NCI-H524 (cell line): ENCODE data around the gene DNAAF8.
"Not testable (repeated sequence)": the region's sequence is repeated elsewhere in the genome, so short reads cannot be mapped to it uniquely, and the experiment has no call there.

ENCODE experiments used
- DNase-seq, 2 experiments: peaks; one replicate each; lab custom pipeline; 2025; lab: John Stamatoyannopoulos, UW

Gene DNAAF8

DNA sequence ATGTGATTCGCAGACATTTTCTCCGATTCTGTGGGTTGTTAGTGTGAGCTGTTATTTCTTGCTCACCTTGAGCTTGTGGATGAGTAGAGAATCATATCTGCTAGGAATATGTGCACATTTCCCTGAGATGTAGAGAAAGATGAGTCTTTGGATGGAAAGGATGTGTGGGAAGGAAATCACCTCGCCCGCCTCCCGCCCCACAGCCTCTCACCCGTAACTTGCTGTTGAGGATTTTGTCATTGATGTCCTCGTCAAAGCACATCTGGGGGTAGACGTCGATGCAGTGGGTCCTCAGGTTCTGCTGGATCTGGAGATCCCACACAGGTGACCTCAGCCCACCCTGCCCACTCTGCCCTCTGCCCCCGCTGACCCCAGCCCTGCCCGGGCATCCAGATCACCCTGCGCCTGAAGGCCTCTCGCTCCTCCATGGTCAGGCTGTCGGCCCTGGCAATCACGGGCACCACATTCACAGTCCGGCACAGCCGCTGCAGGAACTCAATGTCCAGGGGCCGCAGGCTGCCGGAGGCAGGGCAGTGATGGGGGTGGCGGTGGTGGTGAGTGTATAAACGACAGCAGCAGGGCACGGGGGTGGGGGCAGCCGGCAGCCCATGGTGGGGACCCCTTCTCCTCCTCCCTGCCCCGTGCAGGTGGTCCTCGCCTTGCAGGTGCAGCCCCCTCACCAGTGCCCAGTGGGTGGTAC, 49.1 kb downstream of the DNAAF8 start:
- DNase-seq, result no peak

DNA sequence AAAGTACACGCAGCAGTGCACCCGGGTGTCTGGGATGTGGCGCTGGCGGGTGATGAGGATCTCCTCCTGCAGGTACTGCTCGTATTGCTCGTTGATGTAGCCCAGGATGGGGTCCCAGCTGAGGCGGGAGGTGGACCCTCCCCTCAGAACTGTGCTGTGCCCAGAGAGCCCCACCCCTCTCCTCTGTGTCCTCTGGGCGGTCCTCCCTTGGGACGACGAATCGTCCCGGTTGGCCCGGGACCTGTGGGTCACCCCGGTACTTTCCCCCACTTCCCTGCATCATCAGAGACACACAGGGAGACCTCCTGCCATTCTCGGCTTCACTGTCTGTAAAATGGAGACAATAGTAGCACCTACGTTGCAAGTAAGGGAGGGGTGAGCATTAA, 49.6 kb downstream of the DNAAF8 start:
- no peak for DNase-seq

DNA sequence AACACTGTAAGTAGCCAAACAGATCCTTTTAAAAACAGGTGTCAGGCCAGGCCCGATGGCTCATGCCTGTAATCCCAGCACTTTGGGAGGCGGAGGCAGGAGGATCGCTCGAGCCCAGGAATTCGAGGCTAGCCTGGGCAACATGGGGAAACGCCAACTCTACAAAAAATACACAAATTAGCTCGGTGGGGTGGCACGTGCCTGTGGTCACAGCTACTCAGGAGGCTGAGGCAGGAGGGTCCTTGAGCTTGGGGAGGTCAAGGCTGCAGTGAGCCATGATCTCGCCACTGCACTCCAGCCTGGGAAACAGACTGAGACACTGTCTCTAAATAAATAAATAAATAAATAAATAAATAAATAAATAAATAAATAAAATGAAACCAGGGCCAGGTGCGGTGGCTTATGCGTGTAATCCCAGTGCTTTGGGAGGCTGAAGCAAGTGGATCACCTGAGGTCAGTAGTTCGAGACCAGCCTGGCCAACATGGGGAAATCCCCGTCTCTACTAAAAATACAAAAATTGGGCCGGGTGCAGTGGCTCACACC, 50.2 kb downstream of the DNAAF8 start:
- DNase-seq, result not testable (repeated sequence)

DNA sequence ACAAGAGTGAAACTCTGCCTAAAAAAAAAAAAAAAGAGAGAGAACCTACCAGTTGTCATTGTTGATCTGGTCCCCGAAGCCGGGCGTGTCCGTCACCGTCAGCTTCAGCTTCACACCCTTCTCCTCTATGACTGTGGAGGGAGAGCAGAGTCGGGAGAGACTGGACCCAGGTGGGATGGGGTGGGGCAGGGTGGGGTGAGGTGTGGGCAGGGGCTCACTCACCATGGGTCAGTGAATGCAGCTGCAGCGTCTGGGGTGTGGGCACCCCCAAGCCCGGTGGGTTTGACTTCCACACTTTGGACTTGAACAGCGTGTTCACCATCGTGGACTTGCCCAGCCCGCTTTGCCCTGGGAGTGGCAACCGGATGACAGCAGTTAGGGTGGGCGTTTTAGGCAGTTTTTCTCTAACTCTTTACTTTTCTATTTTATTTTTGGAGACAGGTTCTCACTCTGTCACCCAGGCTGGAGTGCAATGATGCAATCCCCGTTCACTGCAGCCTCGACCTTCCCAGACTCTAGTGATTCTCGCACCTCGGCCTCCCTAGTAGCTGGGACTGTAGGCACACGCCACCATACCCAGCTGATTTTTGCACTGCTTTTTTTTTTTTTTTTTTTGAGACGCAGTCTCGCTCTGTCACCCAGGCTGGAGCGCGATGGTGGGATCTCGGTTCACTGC, 51.6 kb downstream of the DNAAF8 start:
- DNase-seq, result no peak

DNA sequence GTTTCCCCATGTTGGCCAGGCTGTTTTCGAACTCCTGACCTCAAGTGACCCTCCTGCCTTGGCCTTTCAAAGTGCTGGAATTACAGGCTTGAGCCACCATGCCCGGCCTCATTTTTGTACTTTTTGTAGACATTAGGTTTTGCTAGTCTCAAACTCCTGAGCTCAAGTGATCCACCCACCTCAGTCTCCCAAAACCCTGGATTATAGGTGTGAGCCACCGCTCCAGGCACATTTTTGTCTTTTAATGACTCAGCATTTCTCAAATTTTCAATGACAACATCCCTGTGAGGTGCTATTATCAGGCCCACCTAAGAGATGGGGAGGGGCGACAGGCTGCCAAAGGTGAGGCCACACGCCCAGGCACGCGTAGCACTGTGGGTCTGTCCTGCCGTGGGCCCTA, 52.7 kb downstream of the DNAAF8 start:
- no peak for DNase-seq

DNA sequence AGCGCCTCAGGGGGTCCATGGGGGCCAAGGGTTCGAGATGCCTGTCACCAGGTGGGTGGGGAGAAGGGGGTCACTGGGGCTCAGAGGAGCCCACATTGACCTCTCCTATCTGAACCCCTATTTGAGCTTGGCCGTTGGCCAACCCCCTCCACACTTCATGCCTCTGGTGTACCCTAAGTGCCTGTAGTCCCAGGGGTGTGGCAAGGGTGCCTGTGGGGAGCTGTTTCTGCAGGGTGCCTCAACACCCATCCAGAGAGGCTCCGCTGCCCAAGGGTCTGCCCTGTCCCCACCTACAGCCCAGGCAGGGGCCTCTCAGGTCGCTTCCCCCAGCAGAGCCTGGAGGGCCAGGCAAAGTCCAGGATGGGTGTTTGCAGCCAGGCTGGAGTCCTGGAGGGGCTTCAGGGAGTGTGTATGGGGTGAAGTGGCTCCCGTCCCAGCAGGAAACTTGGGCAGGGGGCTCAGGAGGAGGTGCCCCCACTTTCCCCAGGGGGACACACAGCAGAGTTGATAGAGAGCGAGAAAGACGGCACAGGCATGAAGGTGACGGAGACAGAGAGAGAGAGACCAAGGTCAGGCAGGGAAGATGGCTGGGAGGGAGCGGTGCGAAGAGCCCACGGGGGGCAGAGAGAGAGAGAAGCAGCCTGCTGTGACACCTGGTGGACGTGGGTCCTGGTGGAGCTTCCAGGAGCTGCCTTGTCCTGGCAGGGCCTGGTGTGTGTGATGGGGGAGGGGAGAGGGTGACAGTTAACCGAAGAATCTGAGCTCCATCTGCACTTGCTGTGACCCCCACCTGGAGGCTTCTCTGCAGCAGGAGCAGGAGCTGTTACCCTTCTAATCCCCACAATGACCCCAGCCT, 53.5 kb downstream of the DNAAF8 start, which contains the start of gene SEPTIN12:
Gene SEPTIN12, minus strand, starts transcription at position 719 of the 856 bp plus-strand sequence. Its CDS starts 700 bp downstream, at position 19.
- peak; percentile 98 to 99 for DNase-seq

DNA sequence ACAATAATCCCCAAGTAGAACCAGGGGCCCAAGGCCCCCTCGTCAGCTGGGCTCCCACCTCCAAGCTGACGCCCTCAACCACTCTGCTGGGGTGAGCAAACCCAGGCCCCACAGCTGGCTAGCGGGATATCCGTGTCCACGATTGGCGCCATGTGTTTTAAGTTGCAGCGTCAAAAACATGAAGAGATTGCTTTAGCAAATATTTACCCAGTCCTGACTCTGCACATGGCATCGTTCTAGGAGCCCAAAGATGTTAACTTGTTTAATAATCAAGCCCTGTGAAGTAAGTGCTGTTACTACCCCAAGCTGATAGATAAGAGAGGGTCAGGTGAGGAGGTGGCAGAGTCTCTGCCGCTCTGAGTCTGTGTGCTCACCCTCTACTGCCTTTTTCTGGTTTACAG, 54.2 kb downstream of the DNAAF8 start:
- no peak for DNase-seq

DNA sequence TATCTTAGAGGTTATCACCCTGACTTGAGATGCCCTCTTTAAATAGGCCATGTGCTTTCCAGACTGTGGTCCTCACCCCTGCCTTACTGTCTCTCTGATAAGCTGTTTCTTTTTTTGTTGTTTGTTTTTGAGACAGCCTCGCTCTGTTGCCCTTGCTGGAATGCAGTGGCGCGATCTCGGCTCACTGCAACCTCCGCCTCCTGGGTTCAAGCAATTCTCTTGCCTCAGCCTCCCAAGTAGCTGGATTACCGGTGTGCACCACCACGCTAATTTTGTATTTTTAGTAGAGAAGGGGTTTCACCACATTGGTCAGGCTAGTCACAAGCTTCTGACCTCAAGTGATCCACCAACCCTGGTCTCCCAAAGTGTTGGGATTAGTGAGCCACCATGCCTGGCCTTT, 54.6 kb downstream of the DNAAF8 start:
- DNase-seq, result no peak

DNA sequence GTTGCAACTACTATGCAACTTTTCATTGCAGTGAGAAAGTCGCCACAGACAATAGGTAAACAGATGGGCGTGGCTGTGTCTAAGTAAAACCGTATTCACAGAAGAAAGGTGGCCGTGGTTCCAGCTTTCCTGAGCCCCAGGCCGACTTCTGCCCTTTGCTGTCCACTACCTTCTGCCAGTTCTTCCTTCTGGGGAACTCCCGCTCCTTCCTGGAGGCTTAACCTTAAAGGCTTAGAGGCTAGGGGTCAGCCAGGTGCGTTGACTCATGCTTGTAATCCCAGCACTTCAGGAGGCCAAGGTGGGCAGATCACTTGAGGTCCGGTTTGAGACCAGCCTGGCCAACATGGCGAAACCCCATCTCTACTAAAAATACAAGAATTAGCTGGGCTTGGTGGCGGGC, 55.9 kb downstream of the DNAAF8 start:
- DNase-seq, result no peak

DNA sequence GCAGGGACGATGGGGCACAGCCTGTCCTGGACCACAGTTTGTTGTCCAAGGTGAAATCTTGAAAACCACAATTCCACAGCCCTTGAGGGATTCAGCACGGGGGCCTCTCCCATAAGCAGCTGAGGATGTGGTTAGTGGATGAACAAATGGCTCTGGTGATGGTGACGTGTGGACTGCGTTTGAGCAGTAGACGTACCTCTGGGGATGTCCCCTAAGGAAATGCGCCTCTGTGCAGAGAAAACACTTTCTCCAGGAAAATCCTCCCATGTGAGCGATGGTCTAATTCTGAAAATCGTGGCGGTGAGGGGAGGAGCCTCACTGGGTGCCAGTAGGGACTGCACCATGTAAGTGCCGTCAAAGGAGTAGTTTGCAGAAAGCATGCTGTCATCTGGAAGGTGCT, 56.5 kb downstream of the DNAAF8 start:
- DNase-seq, result no peak

DNA sequence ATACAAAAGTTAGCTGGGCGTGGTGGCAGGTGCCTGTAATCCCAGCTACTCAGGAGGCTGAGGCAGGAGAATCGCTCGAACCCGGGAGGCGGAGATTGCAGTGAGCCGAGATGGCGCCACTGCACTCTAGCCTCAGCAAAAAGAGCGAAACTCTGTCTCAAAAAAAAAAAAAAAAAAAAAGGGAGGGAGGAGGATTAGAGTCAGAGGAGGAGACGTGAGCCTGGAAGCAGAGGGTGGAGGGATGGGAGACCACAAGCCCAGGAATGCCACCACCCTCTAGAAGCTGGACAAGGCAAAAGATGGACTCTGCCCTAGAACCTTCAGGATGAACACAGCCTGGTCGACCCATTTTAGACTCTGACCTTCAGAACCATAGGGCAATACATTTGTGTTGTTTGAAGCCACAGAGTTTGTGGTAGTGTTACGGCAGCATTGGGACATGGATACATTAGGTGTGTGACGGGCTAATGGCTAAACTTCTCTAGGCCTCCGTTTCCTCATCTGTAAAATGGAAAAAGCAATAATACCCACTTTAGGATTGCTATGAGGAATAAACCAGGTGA, 58.7 kb downstream of the DNAAF8 start:
- no peak for DNase-seq

DNA sequence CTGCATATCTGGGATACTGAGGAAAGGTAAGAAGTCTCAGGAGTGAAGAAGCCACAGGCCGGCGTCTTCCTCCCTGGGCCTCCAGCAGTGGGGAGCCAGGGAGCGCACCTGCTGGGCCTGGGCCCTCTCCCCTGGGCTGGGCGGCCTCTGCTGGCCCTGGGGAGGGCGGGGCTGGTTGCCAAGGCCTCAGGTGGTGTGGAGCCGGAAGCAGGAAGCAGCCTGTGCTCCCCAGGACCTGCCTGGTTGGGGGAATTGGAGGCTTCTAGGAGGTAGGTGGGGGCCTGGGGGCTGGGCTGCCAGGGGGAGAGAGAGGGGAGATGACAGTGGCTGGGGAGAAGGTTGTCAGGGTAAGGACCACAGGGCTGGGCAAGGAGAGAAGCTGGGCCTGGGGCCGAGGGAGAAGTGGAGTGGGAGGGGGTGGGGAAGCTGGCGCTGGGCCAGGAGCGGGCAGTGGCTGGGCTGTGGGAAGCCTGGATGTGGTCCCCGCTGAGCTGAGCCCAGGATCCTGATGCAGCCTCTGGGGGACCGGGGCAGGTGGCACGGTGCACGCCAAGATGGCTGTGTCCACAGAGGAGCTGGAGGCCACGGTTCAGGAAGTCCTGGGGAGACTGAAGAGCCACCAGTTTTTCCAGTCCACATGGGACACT, 61.0 kb downstream of the DNAAF8 start, which contains the start of gene SMIM22:
Gene SMIM22, plus strand, starts transcription at position 189 of the 647 bp plus-strand sequence. Its CDS starts 366 bp downstream, at position 555.
- no peak for DNase-seq

DNA sequence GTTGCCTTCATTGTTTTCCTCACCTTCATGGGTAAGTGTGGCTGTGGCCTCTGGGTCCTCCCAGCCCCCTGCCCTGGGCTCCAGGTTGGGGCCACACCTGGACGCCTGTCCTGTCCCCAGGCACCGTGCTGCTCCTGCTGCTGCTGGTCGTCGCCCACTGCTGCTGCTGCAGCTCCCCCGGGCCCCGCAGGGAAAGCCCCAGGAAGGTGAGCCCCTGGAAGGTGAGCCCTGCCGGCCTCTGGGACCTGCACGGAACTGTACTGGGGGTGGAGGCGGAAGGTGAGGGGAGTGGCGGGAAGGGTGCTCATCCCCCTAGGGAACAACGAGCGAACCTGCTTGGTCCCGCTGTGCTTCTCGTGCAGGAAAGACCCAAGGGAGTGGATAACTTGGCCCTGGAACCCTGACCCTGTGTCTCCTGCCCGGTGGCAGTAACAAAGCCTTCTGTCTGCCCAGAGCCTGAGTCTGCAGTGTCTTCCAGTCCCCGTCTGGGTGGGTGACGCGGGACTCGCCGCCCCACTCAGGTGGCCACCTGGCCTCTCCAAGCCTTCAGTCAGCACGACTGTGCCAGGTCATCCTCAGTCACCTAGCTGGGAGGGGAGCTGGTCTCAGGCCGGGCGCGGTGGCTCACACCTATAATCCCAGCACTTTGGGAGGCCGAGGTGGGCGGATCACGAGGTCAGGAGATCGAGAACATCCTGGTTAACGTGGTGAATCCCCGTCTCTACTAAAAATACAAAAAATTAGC, 61.7 kb downstream of the DNAAF8 start:
- DNase-seq, result no peak

DNA sequence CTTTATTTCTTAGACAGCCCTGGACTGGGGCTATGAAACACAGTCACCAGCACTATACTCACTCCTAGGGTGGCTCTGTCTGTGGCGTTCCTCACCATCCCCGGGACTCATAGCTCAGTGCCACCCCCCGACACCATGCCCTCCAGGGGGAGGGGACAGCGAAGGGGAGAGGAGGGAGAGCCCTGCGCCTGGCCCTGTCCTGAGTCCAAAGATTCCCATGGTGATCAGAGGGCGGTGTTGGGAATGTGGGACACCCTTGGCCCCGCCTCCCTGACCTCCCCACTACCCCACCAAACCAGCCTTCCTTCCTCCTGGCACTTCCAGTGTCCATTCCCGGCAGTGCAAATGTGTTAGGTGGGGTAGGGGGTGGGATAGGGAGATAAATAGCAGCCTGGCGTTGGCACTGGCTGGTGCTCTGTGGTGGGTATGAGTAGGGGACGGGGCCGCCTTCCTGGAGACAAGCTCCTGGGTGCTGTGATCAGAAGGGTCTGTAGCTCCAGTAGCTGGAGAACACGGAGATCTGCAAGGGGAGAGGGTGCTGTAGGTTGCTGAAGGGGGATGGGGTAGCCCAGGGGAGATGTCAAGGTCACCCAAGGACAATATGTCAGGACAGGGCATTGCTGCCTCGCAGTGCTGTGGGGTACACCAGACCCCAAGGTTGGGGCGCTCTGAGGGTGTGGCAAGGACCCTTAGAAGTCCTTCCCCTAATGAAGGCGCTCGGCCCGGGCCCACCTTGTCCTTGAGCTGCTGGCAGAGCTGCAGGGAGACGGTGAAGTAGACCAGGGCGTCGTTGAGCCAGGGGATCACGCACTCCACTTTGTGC, 62.9 kb downstream of the DNAAF8 start:
- no peak for DNase-seq

DNA sequence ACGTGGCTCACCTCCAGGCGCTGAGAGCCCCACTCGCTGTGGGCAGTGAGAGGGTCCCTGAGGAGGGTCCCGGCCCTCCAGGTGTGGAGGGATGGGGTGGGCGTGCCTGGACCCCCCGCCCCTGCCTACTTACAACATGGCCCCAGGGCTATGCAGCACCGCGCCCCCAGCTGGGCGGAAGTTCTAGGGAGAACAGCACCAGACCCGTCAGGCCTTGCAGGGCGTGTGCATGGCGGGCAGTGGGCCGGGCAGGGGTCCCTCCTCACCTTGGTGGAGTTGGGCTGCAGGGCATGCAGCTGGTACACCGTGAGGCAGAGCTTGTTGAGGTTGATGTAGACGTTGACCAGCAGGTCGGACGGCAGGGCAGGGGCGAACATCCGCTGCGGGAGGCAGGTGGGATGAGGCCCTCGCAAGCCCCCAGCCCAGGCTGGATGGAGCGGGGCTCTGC, 63.5 kb downstream of the DNAAF8 start:
- no peak for DNase-seq

DNA sequence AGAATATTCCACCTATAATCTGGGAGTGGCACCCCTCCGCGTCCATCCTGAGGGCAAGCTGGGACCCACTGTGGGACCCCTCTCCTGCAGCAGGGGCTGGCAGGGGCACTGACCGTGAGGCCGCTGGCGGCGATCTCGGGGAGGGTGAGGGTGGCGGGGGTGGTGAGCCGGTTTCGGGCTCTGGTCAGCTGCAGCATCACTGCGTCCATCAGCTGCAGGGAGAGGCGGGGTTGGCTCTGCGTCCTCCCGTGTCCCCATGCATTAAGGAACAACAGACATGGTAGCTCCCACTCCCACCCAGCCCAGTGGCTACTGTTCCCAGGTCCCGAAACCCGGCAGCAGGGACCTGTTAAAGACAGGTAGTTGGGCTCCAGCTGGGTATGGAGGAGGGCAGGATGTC, 64.1 kb downstream of the DNAAF8 start:
- no peak for DNase-seq
